ENCODE results near the gene CUX1.

- TF ChIP-seq, protein P1, sequence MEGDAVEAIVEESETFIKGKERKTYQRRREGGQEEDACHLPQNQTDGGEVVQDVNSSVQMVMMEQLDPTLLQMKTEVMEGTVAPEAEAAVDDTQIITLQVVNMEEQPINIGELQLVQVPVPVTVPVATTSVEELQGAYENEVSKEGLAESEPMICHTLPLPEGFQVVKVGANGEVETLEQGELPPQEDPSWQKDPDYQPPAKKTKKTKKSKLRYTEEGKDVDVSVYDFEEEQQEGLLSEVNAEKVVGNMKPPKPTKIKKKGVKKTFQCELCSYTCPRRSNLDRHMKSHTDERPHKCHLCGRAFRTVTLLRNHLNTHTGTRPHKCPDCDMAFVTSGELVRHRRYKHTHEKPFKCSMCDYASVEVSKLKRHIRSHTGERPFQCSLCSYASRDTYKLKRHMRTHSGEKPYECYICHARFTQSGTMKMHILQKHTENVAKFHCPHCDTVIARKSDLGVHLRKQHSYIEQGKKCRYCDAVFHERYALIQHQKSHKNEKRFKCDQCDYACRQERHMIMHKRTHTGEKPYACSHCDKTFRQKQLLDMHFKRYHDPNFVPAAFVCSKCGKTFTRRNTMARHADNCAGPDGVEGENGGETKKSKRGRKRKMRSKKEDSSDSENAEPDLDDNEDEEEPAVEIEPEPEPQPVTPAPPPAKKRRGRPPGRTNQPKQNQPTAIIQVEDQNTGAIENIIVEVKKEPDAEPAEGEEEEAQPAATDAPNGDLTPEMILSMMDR (IDR thresholded peaks at IDR 0.05): no peak
- no peak for TF ChIP-seq POLR2A (IDR thresholded peaks at IDR 0.05)
Measured at GRCh38 chr7:101860316-101861217, 43.1 kb downstream of the CUX1 start.

All from body of pancreas (tissue), 4 donors.